Pancreas (tissue), 10 donors: ENCODE results near the gene GPC6. TPM values are rescaled to one million over a fixed set of nuclear protein-coding genes. Genes with fewer than 3 reads are reported as not detected.

Experiments used
- ATAC-seq, 4 donors: fragments of 200-7000 bp; cut with Tn5 transposase; one replicate each; pipeline versions ENCODE4 v1.8.0 to v1.9.1; 2020; ENCODE audit warnings: mild to moderate bottlenecking in 4 of 4, moderate library complexity in 4 of 4
- DNase-seq, 6 donors: peaks; one replicate each; pipeline ENCODE4 v3.0.0-alpha.2; 2020
- FAIRE-seq: peaks from 2 replicates; lab custom pipeline; 2012; peaks lifted over from hg19 to GRCh38; lab: Jason Lieb, UNC
- H3K27ac ChIP-seq, 4 donors: fragments of 200-600 bp; sonication (generic); 1 replicate in 3 of 4; 2 replicates in 1 of 4; pipeline versions ENCODE4 v1.5.0 to v1.8.0; 2020
- H3K27me3 ChIP-seq, 4 donors: fragments of 200-600 bp; one replicate each; pipeline ENCODE4 v1.8.0; 2021
- H3K36me3 ChIP-seq, 3 donors: fragments of 200-600 bp; sonication (generic) in 1 of 3; one replicate each; pipeline versions ENCODE4 v1.5.0 to v1.8.0; 2020 to 2021
- H3K4me1 ChIP-seq, 3 donors: fragments of 200-600 bp; one replicate each; pipeline ENCODE4 v1.8.0; 2021
- H3K4me3 ChIP-seq, 4 donors: fragments of 200-600 bp; sonication (generic) in 2 of 4; one replicate each; pipeline versions ENCODE4 v1.5.0 to v1.8.0; 2020 to 2021
- H3K9me3 ChIP-seq, 4 donors: fragments of 200-600 bp; one replicate each; pipeline ENCODE4 v1.8.0; 2021
- CTCF ChIP-seq, 4 donors: fragments of 200-600 bp; sonication (generic) in 3 of 4; IDR thresholded peaks; one replicate each; pipeline versions ENCODE4 v1.5.0 to v1.8.0; 2021; ENCODE audit warnings: antibody characterized with exemption in 4 of 4
- WGBS, 2 donors: extraction: QIAGEN DNeasy Blood & Tissue Kit; methylation state at CpG; one replicate each; pipeline ENCODE4 v1.1.7; 2013; 5-methylcytosine and 5-hydroxymethylcytosine counted together
- intact Hi-C, 3 donors: fragments of 100-400 bp; cut with DNase I; formaldehyde crosslinking; loops; one replicate each; pipeline versions ENCODE4 v1.11.1 to v1.14.2; 2022
- polyA plus RNA-seq, 2 donors: library from polyadenylated mRNA; stranded (reverse); fragments of 200-250 nt; gene quantifications; one replicate each; pipeline ENCODE4 v1.2.3, GENCODE V29; 2013
- total RNA-seq, 6 donors: library from RNA; stranded (reverse); fragmentation: NEBNext Ultra II Directional in 4 of 6; extraction: Animal tissue kit (Norgen Biotek cat#: 25700) in 4 of 6; gene quantifications; one replicate each; pipeline versions ENCODE4 v1.2.1 to v1.2.4, GENCODE V29; 2021 to 2023
- donor health status: healthy with polysubstance abuse.
- donor health status: DM: no; HTN: no; CAD: no; lungs with moderate emphysema.
- donor health status: DM: no; HTN: no; CAD: no.
- donor health status: control.
- donor health status: control.
- donor health status: Bipolar disorder and iron deficiency.
- donor health status: DM: yes; HTN: yes; CAD: no.
- donor health status: DM: no; HTN: no; CAD: no.
- donor health status: DM: no; HTN: no; CAD: no.
- donor health status: DM: yes; HTN: yes; CAD: no.

The GPC6 gene
- total and polyA plus RNA-seq, 8 donors: 0.23 to 3.3 (median 1.2) TPM

DNA sequence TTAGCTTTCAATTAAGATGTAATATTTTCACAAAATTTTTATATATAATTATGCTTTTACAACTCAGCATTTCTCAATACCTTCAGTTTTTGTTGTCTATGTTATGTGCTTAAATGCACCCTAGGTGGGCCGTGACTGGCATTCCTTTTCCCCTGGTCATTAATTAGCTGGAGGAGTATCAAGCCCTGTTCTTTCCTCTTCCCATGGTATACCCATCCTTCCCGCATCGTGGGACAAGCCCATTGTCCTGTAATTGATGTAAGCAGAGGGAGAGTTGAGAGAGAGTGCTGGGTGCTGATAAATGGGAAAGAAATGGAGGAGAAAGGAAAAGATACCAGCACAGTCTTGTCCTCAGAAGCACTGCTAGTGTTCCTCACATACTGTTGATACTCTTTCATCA, 591.7 kb downstream of the GPC6 start:
- no peak overlapping the region for H3K27ac ChIP-seq
- no peaks in the 10 kb centered on the region for H3K9me3 ChIP-seq
- DNase-seq (no peak), FAIRE-seq (no peak), ATAC-seq (no peak)
- H3K4me3 ChIP-seq: no peak overlapping the region
- intact Hi-C loops: no loop called here
- no peak for TF ChIP-seq CTCF (IDR thresholded peaks at IDR 0.05)
- H3K36me3 ChIP-seq: no peaks in the 10 kb centered on the region
- 84 to 92% methylated on average over 3 of the region's 3 CpGs for WGBS, 2 donors
- no peaks in the 10 kb centered on the region for H3K4me1 ChIP-seq
- no peaks in the 10 kb centered on the region for H3K27me3 ChIP-seq

DNA sequence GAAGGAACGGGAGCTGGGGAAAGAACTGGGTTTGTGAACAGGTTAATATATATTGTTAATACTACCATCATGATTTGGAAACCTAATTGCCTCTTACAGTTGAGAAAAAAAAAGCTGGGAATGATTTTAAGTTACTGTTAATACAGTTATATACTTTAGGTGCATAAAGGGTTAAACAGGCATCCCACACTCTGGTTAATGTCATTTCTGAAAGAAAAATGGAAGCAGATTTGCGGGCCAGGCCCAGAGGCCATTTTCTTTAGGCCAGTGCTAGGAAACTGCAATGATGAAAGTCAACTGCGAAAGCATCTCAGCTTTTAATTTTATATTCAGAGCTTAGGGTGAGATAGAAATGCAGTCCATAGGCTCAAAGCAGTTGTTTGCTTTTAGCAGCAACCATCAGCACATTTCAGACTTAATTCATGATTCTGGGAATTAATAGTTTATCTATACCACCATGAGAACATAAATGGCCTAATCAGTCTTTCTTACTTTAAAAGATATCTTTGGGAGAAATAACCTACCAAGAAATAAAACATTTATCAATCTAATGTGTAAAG, 592.8 kb downstream of the GPC6 start:
- DNase-seq (no peak), ATAC-seq (no peak), FAIRE-seq (no peak)
- WGBS, 2 donors: 78 to 88% methylated on average over 3 of the region's 3 CpGs
- Histone ChIP-seq H3K4me3 (no peak overlapping the region), H3K27ac (no peak overlapping the region), H3K9me3 (no peaks in the 10 kb centered on the region), H3K27me3 (no peaks in the 10 kb centered on the region), H3K36me3 (no peaks in the 10 kb centered on the region), H3K4me1 (no peaks in the 10 kb centered on the region)
- TF ChIP-seq CTCF (IDR thresholded peaks at IDR 0.05): no peak
- intact Hi-C loops: no loop called here

GRCh38 chr13:93824286-93824685, 597.7 kb downstream of the GPC6 start:
- H3K4me3 ChIP-seq: no peak overlapping the region
- H3K27me3 ChIP-seq: no peaks in the 10 kb centered on the region
- H3K4me1 ChIP-seq: no peaks in the 10 kb centered on the region
- H3K36me3 ChIP-seq: no peaks in the 10 kb centered on the region
- peaks cover 0 to under 1% (median 0%) of the 10 kb centered on the region in 4 donors for H3K9me3 ChIP-seq
- DNase-seq: no peak
- FAIRE-seq: no peak
- no peak for ATAC-seq
- no peak for TF ChIP-seq CTCF (IDR thresholded peaks at IDR 0.05)
- intact Hi-C loops: no loop called here
- no peak overlapping the region for H3K27ac ChIP-seq
- WGBS, 2 donors: 87 to 91% methylated on average over 3 of the region's 3 CpGs

DNA sequence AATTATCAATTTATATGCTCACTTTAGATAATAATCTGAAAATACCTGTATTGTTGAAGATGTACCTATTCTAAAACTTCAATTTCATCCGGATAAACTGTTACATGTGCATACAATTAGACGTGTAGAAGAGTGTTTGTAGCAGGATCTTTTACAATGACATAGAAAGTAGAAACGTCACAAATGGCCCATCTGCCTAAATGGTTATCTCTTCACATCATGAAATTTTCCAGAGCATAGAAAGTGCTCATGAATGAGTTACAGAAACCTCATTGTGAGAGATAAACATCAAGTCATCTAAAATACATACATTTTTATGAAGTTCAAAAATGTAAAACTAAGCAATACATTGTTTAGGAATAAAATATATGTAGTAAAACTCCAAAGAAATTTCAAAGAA, 607.4 kb downstream of the GPC6 start:
- H3K27ac ChIP-seq: no peak overlapping the region
- ATAC-seq: no peak
- no peak overlapping the region for H3K4me3 ChIP-seq
- intact Hi-C loops: no loop called here
- DNase-seq: no peak
- no peak for TF ChIP-seq CTCF (IDR thresholded peaks at IDR 0.05)
- peaks cover 0 to 4% (median 0%) of the 10 kb centered on the region in 4 donors for H3K9me3 ChIP-seq
- no peak for FAIRE-seq
- H3K27me3 ChIP-seq: no peaks in the 10 kb centered on the region
- H3K4me1 ChIP-seq: no peaks in the 10 kb centered on the region
- WGBS, 2 donors: 63 to 73% methylated on average over 3 of the region's 3 CpGs
- no peaks in the 10 kb centered on the region for H3K36me3 ChIP-seq

GRCh38 chr13:93843082-93843481, 616.5 kb downstream of the GPC6 start:
- whole genome bisulfite sequencing, 2 donors: 68 to 74% methylated on average over 3 of the region's 3 CpGs
- Histone ChIP-seq H3K27me3 (no peaks in the 10 kb centered on the region), H3K36me3 (no peaks in the 10 kb centered on the region), H3K4me3 (no peak overlapping the region), H3K27ac (no peak overlapping the region), H3K9me3 (no peaks in the 10 kb centered on the region), H3K4me1 (no peaks in the 10 kb centered on the region)
- intact Hi-C loops: no loop called here
- FAIRE-seq: no peak
- no peak for ATAC-seq
- no peak for TF ChIP-seq CTCF (IDR thresholded peaks at IDR 0.05)
- DNase-seq: no peak
